SU-DHL-6 (cell line): ENCODE measurements around the gene RNF6.

Experiments used
- CTCF ChIP-seq: fragments of 200-600 bp; sonication (generic); IDR thresholded peaks from one replicate; pipeline ENCODE4 v1.5.1; 2017; ENCODE audit warnings: antibody characterized with exemption, mild to moderate bottlenecking, low read length, moderate library complexity; ENCODE audit not compliant: insufficient read depth, poor library complexity, severe bottlenecking
- EZH2phosphoT487 ChIP-seq: fragments of 200-600 bp; sonication (generic), shearing (Covaris generic); conservative IDR thresholded peaks from 2 replicates; pipeline ENCODE4 v1.6.1; 2018; ENCODE audit warnings: mild to moderate bottlenecking, antibody characterized with exemption, low read length, moderate library complexity, mixed read lengths

- no peak for TF ChIP-seq CTCF
- TF ChIP-seq EZH2phosphoT487 = no peak
Observed at GRCh38 chr13:26213345-26213744, 8.8 kb downstream of the RNF6 start.
